Calu3 (cell line): ENCODE results near the gene TAF1B. TPM values are rescaled to one million over a fixed set of nuclear protein-coding genes. Genes with fewer than 3 reads are reported as not detected.

ENCODE experiments used
- BruUV-seq: library from RNA; stranded (reverse); fragments of 400-500 nt; replicated peaks from 2 replicates; lab custom pipeline; 2021; lab: Mats Ljungman, UMichigan
- CTCF ChIA-PET: fragments of 300-600 bp; sonication (Branson Sonifier 250); formaldehyde crosslinking; loops from one replicate; lab custom pipeline; 2022; ENCODE audit warnings: antibody characterized with exemption; lab: Charles Lee
- DNase-seq: peaks from one replicate; pipeline ENCODE4 v3.0.0; 2022
- H3K27ac Mint-ChIP-seq: one replicate; pipeline ENCODE4 v1.8.0; 2022; ENCODE audit warnings: mixed read lengths; ENCODE audit not compliant: unreplicated experiment
- H3K27me3 Mint-ChIP-seq: one replicate; pipeline ENCODE4 v1.8.0; 2022; ENCODE audit warnings: mixed read lengths; ENCODE audit not compliant: unreplicated experiment
- H3K36me3 Mint-ChIP-seq: one replicate; pipeline ENCODE4 v1.8.0; 2022; ENCODE audit warnings: mild to moderate bottlenecking, moderate library complexity, mixed read lengths; ENCODE audit not compliant: insufficient read depth, unreplicated experiment
- H3K4me1 Mint-ChIP-seq: one replicate; pipeline ENCODE4 v1.8.0; 2022; ENCODE audit warnings: mild to moderate bottlenecking, low read depth, mixed read lengths; ENCODE audit not compliant: unreplicated experiment
- H3K4me3 Mint-ChIP-seq: one replicate; pipeline ENCODE4 v1.8.0; 2022; ENCODE audit warnings: mild to moderate bottlenecking, low read depth, moderate library complexity, mixed read lengths; ENCODE audit not compliant: unreplicated experiment
- H3K9me3 Mint-ChIP-seq: one replicate; pipeline ENCODE4 v1.8.0; 2022; ENCODE audit warnings: low read depth, mixed read lengths; ENCODE audit not compliant: unreplicated experiment
- intact Hi-C: fragments of 100-400 bp; cut with micrococcal nuclease; formaldehyde crosslinking; loops from one replicate; pipeline ENCODE4 v1.10.0; 2022; ENCODE audit not compliant: unreplicated experiment
- total RNA-seq: library from RNA; stranded (reverse); gene quantifications from 2 replicates; pipeline ENCODE4 v1.2.3, GENCODE V29; 2022
- TF ChIP-seq, protein P1 (sequence below): fragments of 200-600 bp; IDR thresholded peaks from one replicate; pipeline ENCODE4 v1.8.0; 2022; ENCODE audit warnings: antibody characterized with exemption; ENCODE audit not compliant: unreplicated experiment

TAF1B gene
- total RNA-seq, 1 experiment from 2014 or later, result 23.0 TPM

DNA sequence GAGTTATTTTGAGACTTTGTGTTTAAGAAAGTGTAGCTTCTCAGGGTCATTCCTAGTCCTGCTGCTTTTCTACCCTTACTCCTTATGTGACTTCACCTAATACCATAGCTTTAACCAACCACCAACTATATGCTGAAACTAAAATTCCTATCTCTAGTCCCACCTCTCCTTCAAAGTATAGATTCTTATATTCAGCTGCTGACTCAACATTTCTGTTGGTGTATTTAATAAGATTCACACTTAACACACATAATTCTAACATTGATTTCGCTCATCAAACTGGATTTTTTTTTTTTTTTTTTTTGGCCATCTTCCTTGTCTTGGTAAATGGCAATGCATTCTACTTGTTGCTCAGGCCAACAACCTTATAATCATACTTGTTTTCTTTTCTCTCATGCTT, 30.1 kb downstream of the TAF1B start:
- Mint-ChIP-seq H3K4me1 (no peaks in the 10 kb centered on the region), H3K36me3 (no peaks in the 10 kb centered on the region), H3K9me3 (no peaks in the 10 kb centered on the region), H3K4me3 (no peak overlapping the region), H3K27me3 (no peaks in the 10 kb centered on the region), H3K27ac (no peak overlapping the region)
- CTCF ChIA-PET, result interaction anchor here (0.7 kb wide), 1 partner anchor 59 kb away, joined by 5 read pairs; no protein-coding TSS in a partner anchor
- TF ChIP-seq, protein P1, sequence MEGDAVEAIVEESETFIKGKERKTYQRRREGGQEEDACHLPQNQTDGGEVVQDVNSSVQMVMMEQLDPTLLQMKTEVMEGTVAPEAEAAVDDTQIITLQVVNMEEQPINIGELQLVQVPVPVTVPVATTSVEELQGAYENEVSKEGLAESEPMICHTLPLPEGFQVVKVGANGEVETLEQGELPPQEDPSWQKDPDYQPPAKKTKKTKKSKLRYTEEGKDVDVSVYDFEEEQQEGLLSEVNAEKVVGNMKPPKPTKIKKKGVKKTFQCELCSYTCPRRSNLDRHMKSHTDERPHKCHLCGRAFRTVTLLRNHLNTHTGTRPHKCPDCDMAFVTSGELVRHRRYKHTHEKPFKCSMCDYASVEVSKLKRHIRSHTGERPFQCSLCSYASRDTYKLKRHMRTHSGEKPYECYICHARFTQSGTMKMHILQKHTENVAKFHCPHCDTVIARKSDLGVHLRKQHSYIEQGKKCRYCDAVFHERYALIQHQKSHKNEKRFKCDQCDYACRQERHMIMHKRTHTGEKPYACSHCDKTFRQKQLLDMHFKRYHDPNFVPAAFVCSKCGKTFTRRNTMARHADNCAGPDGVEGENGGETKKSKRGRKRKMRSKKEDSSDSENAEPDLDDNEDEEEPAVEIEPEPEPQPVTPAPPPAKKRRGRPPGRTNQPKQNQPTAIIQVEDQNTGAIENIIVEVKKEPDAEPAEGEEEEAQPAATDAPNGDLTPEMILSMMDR, result no peak
- intact Hi-C loops, result no loop called here
- BruUV-seq, result no TSS peak
- no peak for DNase-seq

DNA sequence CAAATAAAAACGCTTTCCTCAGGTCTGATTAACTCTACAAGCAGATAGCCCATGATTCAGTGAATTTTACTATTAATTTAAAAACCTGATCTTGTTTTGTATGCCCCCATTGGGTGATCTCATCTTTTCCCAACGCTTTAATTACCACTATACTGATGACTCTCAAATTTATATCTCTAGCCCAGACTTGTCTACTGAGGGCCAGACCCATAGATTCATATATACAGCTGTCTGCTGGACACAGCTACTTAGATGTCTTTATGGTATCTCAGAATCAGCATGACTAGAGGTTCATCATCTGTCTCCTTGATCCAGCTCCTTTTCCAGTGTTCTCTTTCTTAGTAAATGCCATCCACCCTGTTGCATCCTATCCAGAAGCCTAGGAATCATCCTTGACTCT, 33.8 kb downstream of the TAF1B start:
- Mint-ChIP-seq H3K4me1 (no peaks in the 10 kb centered on the region), H3K4me3 (no peak overlapping the region), H3K27me3 (no peaks in the 10 kb centered on the region), H3K27ac (no peak overlapping the region), H3K36me3 (no peaks in the 10 kb centered on the region), H3K9me3 (no peaks in the 10 kb centered on the region)
- DNase-seq, result no peak
- CTCF ChIA-PET, result no interaction called here
- TF ChIP-seq, protein P1, result no peak
- no TSS peak for BruUV-seq
- intact Hi-C loops, result no loop called here

DNA sequence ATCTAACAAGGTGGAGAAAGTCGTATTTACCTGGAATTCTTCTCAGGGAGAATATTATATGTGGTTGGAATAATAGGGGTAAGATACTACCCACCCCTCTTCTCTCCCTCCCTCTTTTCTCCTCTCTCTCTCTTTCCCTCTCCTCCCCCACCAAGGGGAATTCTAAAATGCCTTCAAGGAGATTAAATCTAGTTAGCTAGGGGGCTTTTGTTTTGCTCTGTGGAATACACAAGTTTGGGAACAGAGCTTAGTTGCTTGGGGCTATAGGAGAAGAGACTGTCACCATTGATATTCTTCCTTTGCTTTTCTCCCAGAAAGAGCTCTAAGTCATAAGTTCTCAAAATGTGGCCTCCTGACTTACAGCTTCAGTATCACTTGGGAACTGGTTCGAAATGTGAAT, 34.5 kb downstream of the TAF1B start:
- DNase-seq, result no peak
- intact Hi-C loops, result no loop called here
- Mint-ChIP-seq H3K4me1 (no peaks in the 10 kb centered on the region), H3K27ac (no peak overlapping the region), H3K36me3 (no peaks in the 10 kb centered on the region), H3K9me3 (no peaks in the 10 kb centered on the region), H3K27me3 (no peaks in the 10 kb centered on the region), H3K4me3 (no peak overlapping the region)
- CTCF ChIA-PET, result no interaction called here
- TF ChIP-seq, protein P1, result no peak
- no TSS peak for BruUV-seq

DNA sequence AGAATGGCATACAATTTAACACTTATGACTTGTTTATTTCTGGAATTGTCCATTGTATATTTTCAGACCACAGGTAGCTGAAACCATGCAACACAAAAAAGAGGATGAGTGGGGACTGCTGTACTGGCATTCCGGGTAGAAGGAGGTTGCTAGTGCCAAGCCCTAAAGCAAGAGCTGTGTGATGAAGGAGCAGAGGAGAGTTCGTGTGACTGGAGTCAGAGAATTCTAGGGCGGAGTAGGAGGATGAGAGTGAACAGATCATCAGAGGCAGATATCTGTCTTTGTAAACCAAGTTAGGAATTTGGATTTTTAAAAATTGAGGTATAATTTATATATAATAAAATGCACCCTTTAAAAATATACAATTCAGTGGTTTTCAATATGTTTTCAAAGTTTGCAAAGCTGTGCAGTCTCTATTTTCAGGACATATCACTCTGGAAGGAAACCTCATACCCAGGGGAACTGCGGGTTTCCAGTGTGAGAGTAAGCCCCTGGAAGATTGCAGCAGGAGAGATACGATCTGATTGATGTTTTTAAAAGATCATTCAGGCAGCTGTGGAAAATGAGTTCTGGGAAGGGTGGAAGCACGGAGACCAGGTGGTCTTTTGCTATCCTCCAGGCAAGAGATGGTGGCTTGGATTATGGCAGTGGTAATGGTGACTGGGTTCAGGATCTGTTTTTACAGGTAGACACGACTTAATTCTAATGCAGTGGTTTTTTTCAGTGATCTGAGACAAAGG, 36.4 kb downstream of the TAF1B start:
- CTCF ChIA-PET, result no interaction called here
- no peak for DNase-seq
- no peak overlapping the region for H3K27ac Mint-ChIP-seq
- no peak overlapping the region for H3K4me3 Mint-ChIP-seq
- H3K4me1 Mint-ChIP-seq, result no peaks in the 10 kb centered on the region
- TF ChIP-seq, protein P1, result no peak
- H3K36me3 Mint-ChIP-seq, result no peaks in the 10 kb centered on the region
- no TSS peak for BruUV-seq
- intact Hi-C loops, result no loop called here
- H3K9me3 Mint-ChIP-seq, result no peaks in the 10 kb centered on the region
- H3K27me3 Mint-ChIP-seq, result no peaks in the 10 kb centered on the region
